HG03457 (cell line): ENCODE measurements around the gene CFAP69.
"Not testable (repeated sequence)": the region's sequence is repeated elsewhere in the genome, so short reads cannot be mapped to it uniquely, and the experiment has no call there.

ENCODE experiments used
- ATAC-seq: cut with Tn5 transposase; IDR thresholded peaks from one replicate; pipeline ENCODE4 v1.9.1; 2021; ENCODE audit warnings: moderate number of reproducible peaks; ENCODE audit not compliant: unreplicated experiment

CFAP69 gene

GRCh38 chr7:90334193-90334843, 89.3 kb downstream of the CFAP69 start:
- ATAC-seq: no peak

- not testable (repeated sequence) for ATAC-seq
Observed at GRCh38 chr7:90334926-90335325, 90.0 kb downstream of the CFAP69 start.

GRCh38 chr7:90337106-90337505, 92.1 kb downstream of the CFAP69 start:
- no peak for ATAC-seq

GRCh38 chr7:90345016-90345415, 100.0 kb downstream of the CFAP69 start:
- ATAC-seq: no peak

- ATAC-seq: peak; percentile 11
Observed at GRCh38 chr7:90345595-90346335, 100.8 kb downstream of the CFAP69 start.

- ATAC-seq: peak; percentile 94
Observed at GRCh38 chr7:90346336-90347125, 101.6 kb downstream of the CFAP69 start, which contains the start of gene GTPBP10. Gene GTPBP10 (plus strand): TSS chr7:90346716. CDS start chr7:90346742, 26 bp downstream.

GRCh38 chr7:90347759-90348158, 102.8 kb downstream of the CFAP69 start:
- no peak for ATAC-seq

- ATAC-seq: no peak
Observed at GRCh38 chr7:90349305-90349704, 104.3 kb downstream of the CFAP69 start.

- not testable (repeated sequence) for ATAC-seq
Observed at GRCh38 chr7:90350032-90350431, 105.1 kb downstream of the CFAP69 start.

- ATAC-seq: no peak
Observed at GRCh38 chr7:90351987-90352386, 107.0 kb downstream of the CFAP69 start.
